ENCODE measurements around the gene FAM156B. TPM values are rescaled to one million over a fixed set of nuclear protein-coding genes. Genes with fewer than 3 reads are reported as not detected.
"Not testable (repeated sequence)": the region's sequence is repeated elsewhere in the genome, so short reads cannot be mapped to it uniquely, and the experiment has no call there.

The FAM156B gene
- total RNA-seq, 3 donors from 2014 or later (not counting 1 experiment from before 2014, with no cell fraction given), result 11.2 to 14.3 (median 13.8) TPM

GRCh38 chrX:52933976-52934703 is 37.0 kb downstream of the FAM156B start:
- intact Hi-C loops (cut with micrococcal nuclease), result no loop called here
- Histone ChIP-seq H3K9me3 (ENCODE audit: control insufficient read depth, insufficient read depth, low read length) (no peaks in the 10 kb centered on the region), H3K27ac (ENCODE audit: low read length) (peak overlapping the region; percentile 96), H3K36me3 (ENCODE audit: control insufficient read depth, insufficient read depth, low read length) (no peaks in the 10 kb centered on the region), H3K27me3 (ENCODE audit: control insufficient read depth, insufficient read depth, low read length) (no peaks in the 10 kb centered on the region), H3K4me3 (ENCODE audit: low read length) (peak overlapping the region; percentile 77), H3K4me1 (ENCODE audit: control insufficient read depth, insufficient read depth, low read length) (peaks cover 7% of the 10 kb centered on the region)
- Mint-ChIP-seq H3K36me3 (no peaks in the 10 kb centered on the region), H3K27ac (peak overlapping the region; percentile 97 to 99), H3K4me3 (peak overlapping the region; percentile 95), H3K4me1 (peaks cover 16 to 18% of the 10 kb centered on the region in 2 donors), H3K9me3 (no peaks in the 10 kb centered on the region), H3K27me3 (ENCODE audit: low read depth in 2 of 2) (peaks cover 0 to 7% of the 10 kb centered on the region in 2 donors)
- TF ChIP-seq CTCF (IDR thresholded peaks at IDR 0.05), result no peak
- ATAC-seq (no peak), DNase-seq (peak in 1 of 2 donors; percentile 5)
- WGBS (ENCODE audit: insufficient coverage), result 2% methylated on average over 21 of the region's 27 CpGs

- no peaks in the 10 kb centered on the region for H3K9me3 ChIP-seq (ENCODE audit: control insufficient read depth, insufficient read depth, low read length)
- no peaks in the 10 kb centered on the region for H3K9me3 Mint-ChIP-seq
- H3K4me1 Mint-ChIP-seq, result peaks cover 16 to 18% of the 10 kb centered on the region in 2 donors
Observed at GRCh38 chrX:52934704-52935469, 37.8 kb downstream of the FAM156B start.

GRCh38 chrX:52935470-52935784 is 38.3 kb downstream of the FAM156B start:
- H3K4me1 ChIP-seq (ENCODE audit: control insufficient read depth, insufficient read depth, low read length); H3K36me3 Mint-ChIP-seq; H3K27me3 ChIP-seq (ENCODE audit: control insufficient read depth, insufficient read depth, low read length); H3K27me3 Mint-ChIP-seq (ENCODE audit: low read depth in 2 of 2); ATAC-seq; intact Hi-C loops (cut with micrococcal nuclease); DNase-seq; H3K9me3 Mint-ChIP-seq; H3K9me3 ChIP-seq (ENCODE audit: control insufficient read depth, insufficient read depth, low read length); H3K36me3 ChIP-seq (ENCODE audit: control insufficient read depth, insufficient read depth, low read length): not testable (repeated sequence)
- Histone ChIP-seq H3K4me3 (ENCODE audit: low read length) (peak overlapping the region; percentile 77), H3K27ac (ENCODE audit: low read length) (peak overlapping the region; percentile 96)
- Mint-ChIP-seq H3K4me1 (peaks cover 16 to 18% of the 10 kb centered on the region in 2 donors), H3K27ac (peak overlapping the region; percentile 97 to 99), H3K4me3 (peak overlapping the region; percentile 95)
- WGBS (ENCODE audit: insufficient coverage), result 2% methylated on average over 10 of the region's 10 CpGs

More at GRCh38 chrX:52934704-52935469, 37.8 kb downstream of the FAM156B start:
- Histone ChIP-seq H3K36me3 (ENCODE audit: control insufficient read depth, insufficient read depth, low read length) (no peaks in the 10 kb centered on the region), H3K27me3 (ENCODE audit: control insufficient read depth, insufficient read depth, low read length) (no peaks in the 10 kb centered on the region), H3K4me1 (ENCODE audit: control insufficient read depth, insufficient read depth, low read length) (peaks cover 7% of the 10 kb centered on the region), H3K4me3 (ENCODE audit: low read length) (peak overlapping the region; percentile 77), H3K27ac (ENCODE audit: low read length) (peak overlapping the region; percentile 96)
- H3K27ac Mint-ChIP-seq, result peak overlapping the region; percentile 97 to 99
- peak overlapping the region; percentile 95 for H3K4me3 Mint-ChIP-seq
- whole genome bisulfite sequencing (ENCODE audit: insufficient coverage), result under 1% methylated on average over 60 of the region's 61 CpGs
- H3K36me3 Mint-ChIP-seq, result no peaks in the 10 kb centered on the region
- peak; percentile 68 for TF ChIP-seq CTCF (IDR thresholded peaks at IDR 0.05)
- no peaks in the 10 kb centered on the region for H3K27me3 Mint-ChIP-seq (ENCODE audit: low read depth in 2 of 2)
- DNase-seq (peak; percentile 87 to 93), ATAC-seq (peak; percentile 93 to 97 (median 95))
- intact Hi-C loops (cut with micrococcal nuclease), result no loop called here

GRCh38 chrX:52940704-52941103 is 43.6 kb downstream of the FAM156B start:
- no CpG with 5 or more reads among the region's 4 CpGs for WGBS (ENCODE audit: insufficient coverage)
- ATAC-seq, result not testable (repeated sequence)

GRCh38 chrX:52941728-52942127 is 44.6 kb downstream of the FAM156B start:
- H3K4me1 Mint-ChIP-seq; H3K27ac Mint-ChIP-seq; H3K36me3 ChIP-seq (ENCODE audit: control insufficient read depth, insufficient read depth, low read length); H3K27me3 Mint-ChIP-seq (ENCODE audit: low read depth in 2 of 2); H3K4me3 ChIP-seq (ENCODE audit: low read length); H3K36me3 Mint-ChIP-seq; H3K4me1 ChIP-seq (ENCODE audit: control insufficient read depth, insufficient read depth, low read length); intact Hi-C loops (cut with micrococcal nuclease); H3K27ac ChIP-seq (ENCODE audit: low read length); H3K4me3 Mint-ChIP-seq; H3K9me3 Mint-ChIP-seq; H3K27me3 ChIP-seq (ENCODE audit: control insufficient read depth, insufficient read depth, low read length); H3K9me3 ChIP-seq (ENCODE audit: control insufficient read depth, insufficient read depth, low read length); DNase-seq; ATAC-seq: not testable (repeated sequence)
- no CpG with 5 or more reads among the region's 10 CpGs for WGBS (ENCODE audit: insufficient coverage)

More at GRCh38 chrX:52940704-52941103, 43.6 kb downstream of the FAM156B start:
- H3K4me3 Mint-ChIP-seq; H3K27ac Mint-ChIP-seq; H3K27me3 Mint-ChIP-seq (ENCODE audit: low read depth in 2 of 2); H3K27ac ChIP-seq (ENCODE audit: low read length); H3K4me1 ChIP-seq (ENCODE audit: control insufficient read depth, insufficient read depth, low read length); H3K36me3 Mint-ChIP-seq; H3K36me3 ChIP-seq (ENCODE audit: control insufficient read depth, insufficient read depth, low read length); H3K9me3 ChIP-seq (ENCODE audit: control insufficient read depth, insufficient read depth, low read length); H3K27me3 ChIP-seq (ENCODE audit: control insufficient read depth, insufficient read depth, low read length); H3K4me3 ChIP-seq (ENCODE audit: low read length); H3K9me3 Mint-ChIP-seq; DNase-seq; H3K4me1 Mint-ChIP-seq; intact Hi-C loops (cut with micrococcal nuclease): not testable (repeated sequence)

GRCh38 chrX:52945838-52946494 is 48.8 kb downstream of the FAM156B start:
- H3K27ac ChIP-seq (ENCODE audit: low read length); H3K9me3 Mint-ChIP-seq; H3K9me3 ChIP-seq (ENCODE audit: control insufficient read depth, insufficient read depth, low read length); H3K36me3 ChIP-seq (ENCODE audit: control insufficient read depth, insufficient read depth, low read length); H3K36me3 Mint-ChIP-seq; H3K4me3 ChIP-seq (ENCODE audit: low read length); DNase-seq; intact Hi-C loops (cut with micrococcal nuclease); ATAC-seq; H3K27me3 ChIP-seq (ENCODE audit: control insufficient read depth, insufficient read depth, low read length); H3K4me1 ChIP-seq (ENCODE audit: control insufficient read depth, insufficient read depth, low read length); H3K4me1 Mint-ChIP-seq; H3K27ac Mint-ChIP-seq; H3K4me3 Mint-ChIP-seq; H3K27me3 Mint-ChIP-seq (ENCODE audit: low read depth in 2 of 2): not testable (repeated sequence)
- WGBS (ENCODE audit: insufficient coverage), result no CpG with 5 or more reads among the region's 14 CpGs

All from natural killer cell (primary cell).